GM10266 (cell line): ENCODE data around the gene ATF3.
A peak's percentile ranks its signal among the peaks of the same experiment; 100 is the strongest.

Experiments
- DNase-seq: peaks from one replicate; pipeline ENCODE4 v3.0.0; 2012; ENCODE audit errors: extremely low spot score
- CTCF ChIP-seq: IDR thresholded peaks from 2 replicates; pipeline ENCODE4 v1.5.1; 2012; ENCODE audit warnings: mild to moderate bottlenecking, low read depth; ENCODE audit not compliant: control insufficient read depth, insufficient read depth; ENCODE audit errors: missing control alignments

ATF3 gene

GRCh38 chr1:212595787-212596714 lies 12.5 kb upstream of the ATF3 start:
- peak; percentile 42 for TF ChIP-seq CTCF
- peak; percentile 78 for DNase-seq

- DNase-seq, result no peak
- no peak for TF ChIP-seq CTCF
Observed at GRCh38 chr1:212596798-212597197, 11.8 kb upstream of the ATF3 start.

GRCh38 chr1:212597487-212597886 lies 11.1 kb upstream of the ATF3 start:
- no peak for TF ChIP-seq CTCF

GRCh38 chr1:212600071-212600915 lies 8.3 kb upstream of the ATF3 start:
- DNase-seq, result no peak
- TF ChIP-seq CTCF, result no peak

More at GRCh38 chr1:212597487-212597886, 11.1 kb upstream of the ATF3 start:
- no peak for DNase-seq

GRCh38 chr1:212600980-212601379 lies 7.6 kb upstream of the ATF3 start:
- no peak for DNase-seq
- TF ChIP-seq CTCF, result no peak

GRCh38 chr1:212601524-212601923 lies 7.0 kb upstream of the ATF3 start:
- no peak for TF ChIP-seq CTCF
- DNase-seq, result no peak
